G401 (cell line): ENCODE data around the gene KCNQ1OT1. TPM values are rescaled to one million over a fixed set of nuclear protein-coding genes. Genes with fewer than 3 reads are reported as not detected.

Experiments used
- DNase-seq: peaks from one replicate; pipeline ENCODE4 v3.0.0-alpha.2; 2015; ENCODE audit warnings: low spot score
- in situ Hi-C: cut with HindIII; loops from 2 replicates; pipeline ENCODE4 v1.10.0; 2016; ENCODE audit warnings: low sequenced_read_pairs, mixed read lengths
- total RNA-seq: library from RNA; depleted of rRNA; stranded (reverse); fragments of >200 nt; shearing (Covaris generic); gene quantifications from 2 replicates; pipeline ENCODE4 v1.2.3, GENCODE V29; 2014

KCNQ1OT1 gene
- total RNA-seq, 1 experiment from 2014 or later, result 0.75 TPM

GRCh38 chr11:2707736-2708135 lies 7.9 kb upstream of the KCNQ1OT1 start:
- no peak for DNase-seq
- in situ Hi-C loops, result no loop called here

- in situ Hi-C loops, result no loop called here
- DNase-seq, result no peak
These were observed 6.5 kb upstream of the KCNQ1OT1 start for GRCh38 chr11:2706321-2706720.

GRCh38 chr11:2704896-2705606 lies 5.3 kb upstream of the KCNQ1OT1 start:
- in situ Hi-C loops, result no loop called here
- no peak for DNase-seq

GRCh38 chr11:2704356-2704755 lies 4.6 kb upstream of the KCNQ1OT1 start:
- no peak for DNase-seq
- in situ Hi-C loops, result no loop called here

GRCh38 chr11:2703363-2704141 lies 3.8 kb upstream of the KCNQ1OT1 start:
- no peak for DNase-seq
- in situ Hi-C loops, result no loop called here

GRCh38 chr11:2702771-2703362 lies 3.1 kb upstream of the KCNQ1OT1 start:
- in situ Hi-C loops, result no loop called here
- no peak for DNase-seq

- DNase-seq, result no peak
- in situ Hi-C loops, result no loop called here
These were observed 2.2 kb upstream of the KCNQ1OT1 start for GRCh38 chr11:2701898-2702434.

GRCh38 chr11:2701230-2701629 lies 1.4 kb upstream of the KCNQ1OT1 start:
- DNase-seq, result no peak
- in situ Hi-C loops, result no loop called here

GRCh38 chr11:2700415-2701211 lies 819 bp upstream of the KCNQ1OT1 start:
- DNase-seq, result peak; percentile 23
- in situ Hi-C loops, result no loop called here

- no peak for DNase-seq
- in situ Hi-C loops, result no loop called here
These were observed 636 bp downstream of the KCNQ1OT1 start for GRCh38 chr11:2699185-2699530.

- DNase-seq, result no peak
- in situ Hi-C loops, result no loop called here
These were observed 1.2 kb downstream of the KCNQ1OT1 start for GRCh38 chr11:2698386-2699184.

GRCh38 chr11:2697866-2698265 lies 1.9 kb downstream of the KCNQ1OT1 start:
- in situ Hi-C loops, result no loop called here
- DNase-seq, result no peak

- no peak for DNase-seq
- in situ Hi-C loops, result no loop called here
These were observed 3.3 kb downstream of the KCNQ1OT1 start for GRCh38 chr11:2696455-2696854.

- no peak for DNase-seq
- in situ Hi-C loops, result no loop called here
These were observed 4.5 kb downstream of the KCNQ1OT1 start for GRCh38 chr11:2694995-2695939.

GRCh38 chr11:2694495-2694894 lies 5.3 kb downstream of the KCNQ1OT1 start:
- in situ Hi-C loops, result no loop called here
- DNase-seq, result no peak

GRCh38 chr11:2693271-2694261 lies 6.2 kb downstream of the KCNQ1OT1 start:
- in situ Hi-C loops, result no loop called here
- no peak for DNase-seq
